Brain microvascular endothelial cell (primary cell): ENCODE data around the gene CIAPIN1.

ENCODE experiments used
- DNase-seq: peaks from one replicate; pipeline ENCODE4 v3.0.0-alpha.2; 2020
- H3K27ac ChIP-seq: fragments of 250-450 bp; sonication (Bioruptor Pico); 2 replicates; pipeline ENCODE4 v1.5.1; 2020; ENCODE audit warnings: mild to moderate bottlenecking, moderate library complexity
- H3K27me3 ChIP-seq: fragments of 250-450 bp; sonication (Bioruptor Pico); replicated peaks from 2 replicates; pipeline ENCODE4 v1.5.1; 2020; ENCODE audit warnings: mild to moderate bottlenecking
- H3K36me3 ChIP-seq: fragments of 250-450 bp; sonication (Bioruptor Pico); replicated peaks from 2 replicates; pipeline ENCODE4 v1.5.1; 2020; ENCODE audit warnings: mild to moderate bottlenecking
- H3K4me3 ChIP-seq: 2 replicates; pipeline ENCODE4 v1.5.1; 2011; ENCODE audit warnings: low read depth, mild to moderate bottlenecking, control low read depth, low read length, moderate library complexity
- in situ Hi-C: cut with HindIII; loops from 2 replicates; pipeline ENCODE4 v1.10.0; 2017; ENCODE audit warnings: low sequenced_read_pairs, low pct_ligation_motif_present
- TF ChIP-seq, protein P1 (sequence below): IDR thresholded peaks from 2 replicates; pipeline ENCODE4 v1.5.1; 2011; ENCODE audit warnings: low read depth, mild to moderate bottlenecking, moderate library complexity, low read length, control low read depth, inconsistent platforms; ENCODE audit errors: missing control alignments

Gene CIAPIN1

DNA sequence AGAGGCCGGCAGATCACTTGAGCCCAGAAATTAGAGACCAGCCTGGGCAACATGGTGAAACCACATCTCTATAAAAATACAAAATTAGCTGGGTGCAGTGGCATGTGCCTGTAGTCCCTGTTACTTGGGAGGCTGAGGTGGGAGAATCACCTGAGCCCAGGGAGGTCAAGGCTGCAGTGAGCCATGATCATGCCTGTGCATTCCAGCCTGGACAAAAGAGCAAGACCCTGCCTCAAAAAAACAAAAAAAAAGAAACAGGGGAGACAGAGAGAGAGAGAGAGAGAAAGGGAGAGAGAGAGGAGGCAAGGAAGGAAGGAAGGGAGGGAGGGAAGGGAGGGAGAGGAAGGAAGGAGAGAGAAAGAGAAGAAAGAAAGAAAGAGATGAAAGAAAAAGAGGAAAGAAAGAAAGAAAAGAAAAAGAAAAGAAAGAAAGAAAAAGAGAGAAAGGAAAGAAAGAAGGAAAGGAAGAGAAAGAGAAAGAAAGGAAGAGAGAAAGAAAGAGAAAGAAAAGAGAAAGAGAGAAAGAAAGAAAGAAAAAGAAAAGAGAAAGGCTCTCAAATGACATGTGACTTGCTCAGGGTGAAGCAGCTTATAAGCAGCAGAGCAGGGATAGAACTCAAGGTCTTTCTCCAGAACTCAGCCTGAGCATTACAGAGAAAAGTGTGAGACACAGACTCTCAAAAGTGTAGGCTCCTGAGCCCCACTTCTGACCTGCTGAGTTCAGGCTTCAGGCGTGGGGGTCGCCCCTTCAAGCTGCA is 59.4 kb downstream of the CIAPIN1 start:
- TF ChIP-seq, protein P1, sequence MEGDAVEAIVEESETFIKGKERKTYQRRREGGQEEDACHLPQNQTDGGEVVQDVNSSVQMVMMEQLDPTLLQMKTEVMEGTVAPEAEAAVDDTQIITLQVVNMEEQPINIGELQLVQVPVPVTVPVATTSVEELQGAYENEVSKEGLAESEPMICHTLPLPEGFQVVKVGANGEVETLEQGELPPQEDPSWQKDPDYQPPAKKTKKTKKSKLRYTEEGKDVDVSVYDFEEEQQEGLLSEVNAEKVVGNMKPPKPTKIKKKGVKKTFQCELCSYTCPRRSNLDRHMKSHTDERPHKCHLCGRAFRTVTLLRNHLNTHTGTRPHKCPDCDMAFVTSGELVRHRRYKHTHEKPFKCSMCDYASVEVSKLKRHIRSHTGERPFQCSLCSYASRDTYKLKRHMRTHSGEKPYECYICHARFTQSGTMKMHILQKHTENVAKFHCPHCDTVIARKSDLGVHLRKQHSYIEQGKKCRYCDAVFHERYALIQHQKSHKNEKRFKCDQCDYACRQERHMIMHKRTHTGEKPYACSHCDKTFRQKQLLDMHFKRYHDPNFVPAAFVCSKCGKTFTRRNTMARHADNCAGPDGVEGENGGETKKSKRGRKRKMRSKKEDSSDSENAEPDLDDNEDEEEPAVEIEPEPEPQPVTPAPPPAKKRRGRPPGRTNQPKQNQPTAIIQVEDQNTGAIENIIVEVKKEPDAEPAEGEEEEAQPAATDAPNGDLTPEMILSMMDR: no peak
- H3K27me3 ChIP-seq: peaks cover 3% of the 10 kb centered on the region
- no peaks in the 10 kb centered on the region for H3K36me3 ChIP-seq
- H3K27ac ChIP-seq: no peak overlapping the region
- DNase-seq: no peak
- in situ Hi-C loops: no loop called here
- H3K4me3 ChIP-seq: no peak overlapping the region

- peaks cover 3% of the 10 kb centered on the region for H3K27me3 ChIP-seq
- no peaks in the 10 kb centered on the region for H3K36me3 ChIP-seq
- in situ Hi-C loops: no loop called here
- H3K4me3 ChIP-seq: no peak overlapping the region
- H3K27ac ChIP-seq: no peak overlapping the region
- DNase-seq: peak; percentile 65
- TF ChIP-seq, protein P1: no peak
These were observed 60.7 kb downstream of the CIAPIN1 start for GRCh38 chr16:57386381-57386951.

DNA sequence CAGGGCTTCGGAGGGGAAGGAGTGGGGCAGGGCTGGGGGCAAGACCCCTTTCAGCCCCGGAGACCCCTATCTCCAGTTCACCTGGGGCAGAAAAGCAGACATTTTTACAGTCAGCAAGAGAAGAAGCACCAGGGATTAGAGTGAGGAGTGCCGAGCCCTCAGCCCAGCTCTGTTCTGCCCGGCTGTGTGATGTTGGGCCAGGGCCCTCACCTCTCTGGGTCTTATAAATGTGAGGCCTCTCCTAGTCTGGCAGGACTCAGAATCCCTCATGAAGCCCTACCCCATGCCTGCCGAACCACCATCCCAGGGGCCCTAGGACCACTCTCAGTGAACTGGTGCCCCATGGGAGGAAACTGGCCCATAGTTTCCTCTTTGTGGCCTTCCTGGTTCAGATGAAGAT is 62.1 kb downstream of the CIAPIN1 start:
- H3K4me3 ChIP-seq: no peak overlapping the region
- H3K27ac ChIP-seq: no peak overlapping the region
- no peaks in the 10 kb centered on the region for H3K36me3 ChIP-seq
- in situ Hi-C loops: no loop called here
- no peak for DNase-seq
- TF ChIP-seq, protein P1: no peak
- peaks cover 3% of the 10 kb centered on the region for H3K27me3 ChIP-seq

GRCh38 chr16:57384248-57385070 is 62.7 kb downstream of the CIAPIN1 start:
- no peak overlapping the region for H3K4me3 ChIP-seq
- no peak overlapping the region for H3K27ac ChIP-seq
- in situ Hi-C loops: no loop called here
- H3K36me3 ChIP-seq: no peaks in the 10 kb centered on the region
- TF ChIP-seq, protein P1: no peak
- H3K27me3 ChIP-seq: peaks cover 3% of the 10 kb centered on the region
- DNase-seq: no peak

- in situ Hi-C loops: no loop called here
- no peaks in the 10 kb centered on the region for H3K36me3 ChIP-seq
- no peak overlapping the region for H3K27ac ChIP-seq
- no peak overlapping the region for H3K4me3 ChIP-seq
- TF ChIP-seq, protein P1: no peak
- peak; percentile 9 for DNase-seq
- H3K27me3 ChIP-seq: peaks cover 3% of the 10 kb centered on the region
These were observed 63.6 kb downstream of the CIAPIN1 start for GRCh38 chr16:57383276-57384247.
